Measurements from ENCODE around the gene GNA15.

GNA15 gene

DNA sequence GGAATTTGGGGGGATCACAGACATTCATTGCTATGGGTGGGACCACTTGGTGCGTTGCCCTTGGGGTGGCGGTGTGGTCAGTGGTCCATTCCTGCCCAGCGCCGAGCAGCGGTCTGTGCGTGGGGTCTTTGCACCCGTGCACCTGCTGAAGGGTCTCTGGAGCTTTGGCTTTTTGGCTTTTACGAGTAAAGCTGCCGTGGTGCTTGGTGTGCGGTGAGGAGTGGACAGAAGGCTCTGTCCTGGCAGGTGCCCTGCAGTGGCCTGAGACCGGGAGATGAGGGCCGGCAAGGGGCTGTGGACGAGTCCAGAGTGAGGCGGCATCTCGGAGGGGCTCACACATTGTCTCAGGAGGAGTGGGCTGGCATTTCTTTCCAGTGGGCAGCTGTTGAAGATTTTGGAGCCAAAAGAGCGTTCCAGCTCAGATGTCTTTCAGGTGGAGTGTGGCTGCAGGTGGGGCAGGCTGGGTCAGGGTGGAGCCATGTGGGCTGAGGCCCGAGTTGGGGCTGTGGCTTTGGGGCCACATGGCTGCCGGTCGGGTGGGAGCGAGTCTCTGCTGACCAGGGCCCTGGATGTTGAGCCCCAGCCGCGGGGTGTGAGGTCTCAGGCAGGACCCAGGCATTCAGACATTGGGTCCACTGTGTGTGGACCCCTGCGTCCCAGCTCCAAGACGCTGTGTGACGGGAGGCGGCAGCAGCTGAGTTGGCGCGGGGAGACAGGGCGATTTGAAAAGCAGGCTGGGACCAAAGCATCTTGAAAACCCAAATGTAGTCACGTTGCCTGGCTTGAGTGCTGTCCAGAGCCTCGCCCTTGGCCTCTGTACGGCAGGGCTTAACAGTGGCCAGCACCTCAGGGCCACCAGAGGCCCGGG lies 30.0 kb upstream of the GNA15 start:
- DNase-seq: no peak
- intact Hi-C loops (cut with DNase I): loop anchor here (10.0 kb wide), 2 partner anchors 151 to 221 kb away; no protein-coding TSS in a partner anchor

DNA sequence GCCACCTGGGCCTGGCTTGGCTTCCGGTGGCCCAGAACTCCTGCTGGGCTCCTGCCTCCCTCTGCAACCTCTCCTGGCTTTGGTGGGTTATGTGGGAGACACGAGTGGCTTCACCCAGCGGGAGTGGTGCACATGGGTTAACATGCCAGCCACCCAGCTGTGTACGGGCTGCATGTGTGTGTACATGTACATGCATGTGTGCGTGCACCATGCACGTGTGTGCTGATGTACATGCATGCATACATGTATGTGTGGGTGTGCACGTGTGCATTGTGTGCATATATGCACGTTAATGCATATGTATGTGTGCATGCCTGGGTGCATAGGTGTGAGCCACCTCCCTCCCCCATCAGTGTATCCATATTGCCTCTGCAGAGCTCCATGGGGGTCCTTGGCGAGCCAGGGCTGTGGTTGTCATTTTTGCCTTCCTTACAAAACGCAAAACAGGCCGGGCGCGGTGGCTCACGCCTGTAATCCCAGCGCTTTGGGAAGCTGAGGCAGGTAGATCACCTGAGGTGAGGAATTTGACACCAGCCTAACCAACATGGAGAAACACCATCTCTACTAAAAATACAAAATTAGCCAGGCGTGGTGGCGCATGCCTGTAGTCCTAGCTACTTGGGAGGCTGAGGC lies 29.2 kb upstream of the GNA15 start:
- no peak for DNase-seq
- intact Hi-C loops (cut with DNase I): loop anchor here (10.0 kb wide), 2 partner anchors 152 to 222 kb away; no protein-coding TSS in a partner anchor

- intact Hi-C loops (cut with DNase I): loop anchor here (10.0 kb wide), 2 partner anchors 153 to 223 kb away; no protein-coding TSS in a partner anchor
- peak in 1 of 10 donors; percentile 71 for DNase-seq
These were observed 28.2 kb upstream of the GNA15 start for GRCh38 chr19:3107658-3108057.

DNA sequence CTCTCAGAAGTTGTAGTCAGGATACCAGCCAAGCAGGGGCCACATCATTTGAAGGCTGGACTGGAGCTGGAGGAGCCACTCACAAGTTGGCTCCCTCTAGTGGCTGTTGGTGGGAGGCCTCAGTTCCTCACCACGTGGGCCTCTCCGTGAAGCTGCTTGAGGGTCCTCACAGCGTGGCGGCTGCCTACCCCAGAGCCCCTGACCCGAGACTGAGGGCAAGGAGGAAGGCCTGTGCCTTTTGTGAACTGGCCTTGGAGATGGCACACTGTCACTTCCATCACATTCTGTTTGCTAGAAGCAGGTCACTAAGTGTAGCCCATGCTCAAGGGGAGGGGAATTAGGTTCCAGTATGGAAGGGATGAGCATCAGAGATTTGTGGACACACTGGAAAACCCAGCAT lies 27.1 kb upstream of the GNA15 start:
- peak in 5 of 10 donors; percentile 36 to 92 (median 49) for DNase-seq
- intact Hi-C loops (cut with DNase I): loop anchor here (10.0 kb wide), 2 partner anchors 154 to 224 kb away; no protein-coding TSS in a partner anchor

- peak in 1 of 10 donors; percentile 67 for DNase-seq
- intact Hi-C loops (cut with DNase I): loop anchor here (10.0 kb wide), 2 partner anchors 155 to 225 kb away; no protein-coding TSS in a partner anchor
These were observed 26.3 kb upstream of the GNA15 start for GRCh38 chr19:3109491-3109890.

DNA sequence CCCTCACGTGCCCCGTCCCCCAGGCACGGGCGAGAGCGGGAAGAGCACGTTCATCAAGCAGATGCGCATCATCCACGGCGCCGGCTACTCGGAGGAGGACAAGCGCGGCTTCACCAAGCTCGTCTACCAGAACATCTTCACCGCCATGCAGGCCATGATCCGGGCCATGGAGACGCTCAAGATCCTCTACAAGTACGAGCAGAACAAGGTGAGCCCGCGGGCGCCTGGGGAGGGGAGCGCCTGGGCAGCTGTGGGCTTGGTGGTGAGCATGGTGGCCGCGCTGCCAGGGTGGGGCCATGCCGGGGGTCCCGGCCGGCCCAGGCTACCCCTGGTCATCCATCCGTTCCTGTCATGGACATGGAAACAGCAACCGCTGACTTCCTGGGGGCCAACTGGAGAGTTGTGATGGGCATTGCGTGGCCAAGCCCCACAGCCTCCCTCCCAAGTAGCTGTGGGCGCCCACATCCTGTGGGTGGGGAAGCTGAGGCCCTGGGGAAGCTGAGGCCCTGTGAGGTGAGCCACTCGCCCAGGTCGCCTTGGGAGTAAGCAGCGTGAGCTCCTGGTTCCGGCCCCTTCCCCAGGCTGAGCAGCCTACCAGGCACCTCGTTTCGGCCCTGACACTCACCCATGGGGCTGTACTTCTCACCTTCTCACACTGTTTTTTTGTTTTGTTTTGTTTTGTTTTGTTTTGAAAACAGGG lies 25.6 kb upstream of the GNA15 start:
- peak in 1 of 10 donors; percentile 73 for DNase-seq
- intact Hi-C loops (cut with DNase I): no loop called here

DNA sequence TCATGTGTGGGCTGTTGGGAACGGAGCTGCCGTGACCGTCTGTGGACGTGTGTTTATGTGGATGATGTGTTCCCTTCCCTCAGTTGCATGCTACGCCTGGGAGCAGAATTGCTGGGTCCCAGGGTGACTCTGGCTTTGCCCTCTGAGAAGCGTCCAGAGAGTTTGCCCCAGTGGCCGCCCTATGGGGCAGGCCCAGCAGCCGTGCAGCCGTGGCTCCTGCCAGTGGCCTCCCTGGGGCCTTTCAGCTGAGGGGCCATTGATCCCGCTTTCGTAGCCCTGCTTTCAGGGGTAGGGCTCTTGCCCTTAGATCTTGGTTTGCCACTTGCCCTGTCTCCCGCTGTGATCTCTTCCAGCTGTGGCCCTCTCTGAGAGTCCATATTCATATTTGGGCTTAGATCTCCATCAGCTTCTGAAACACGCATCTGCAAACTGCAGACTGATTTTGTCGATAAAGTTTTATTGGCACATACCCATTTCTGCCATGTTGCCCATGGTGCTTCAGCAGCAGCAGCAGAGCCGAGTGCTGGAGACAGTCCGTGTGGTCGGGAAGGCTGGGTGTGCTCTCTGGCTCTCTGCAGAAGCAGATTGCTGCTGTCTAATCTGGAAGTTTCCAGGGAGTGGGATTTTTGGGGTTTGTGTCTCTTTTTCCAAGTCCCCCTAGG lies 24.1 kb upstream of the GNA15 start:
- peak in 1 of 10 donors; percentile 74 for DNase-seq
- intact Hi-C loops (cut with DNase I): no loop called here

GRCh38 chr19:3112375-3113099 lies 23.3 kb upstream of the GNA15 start:
- intact Hi-C loops (cut with DNase I): no loop called here

GRCh38 chr19:3113100-3114017 lies 22.5 kb upstream of the GNA15 start:
- peak in 1 of 10 donors; percentile 75 for DNase-seq
- intact Hi-C loops (cut with DNase I): no loop called here

More at GRCh38 chr19:3112375-3113099, 23.3 kb upstream of the GNA15 start:
- peak in 1 of 10 donors; percentile 70 for DNase-seq

DNA sequence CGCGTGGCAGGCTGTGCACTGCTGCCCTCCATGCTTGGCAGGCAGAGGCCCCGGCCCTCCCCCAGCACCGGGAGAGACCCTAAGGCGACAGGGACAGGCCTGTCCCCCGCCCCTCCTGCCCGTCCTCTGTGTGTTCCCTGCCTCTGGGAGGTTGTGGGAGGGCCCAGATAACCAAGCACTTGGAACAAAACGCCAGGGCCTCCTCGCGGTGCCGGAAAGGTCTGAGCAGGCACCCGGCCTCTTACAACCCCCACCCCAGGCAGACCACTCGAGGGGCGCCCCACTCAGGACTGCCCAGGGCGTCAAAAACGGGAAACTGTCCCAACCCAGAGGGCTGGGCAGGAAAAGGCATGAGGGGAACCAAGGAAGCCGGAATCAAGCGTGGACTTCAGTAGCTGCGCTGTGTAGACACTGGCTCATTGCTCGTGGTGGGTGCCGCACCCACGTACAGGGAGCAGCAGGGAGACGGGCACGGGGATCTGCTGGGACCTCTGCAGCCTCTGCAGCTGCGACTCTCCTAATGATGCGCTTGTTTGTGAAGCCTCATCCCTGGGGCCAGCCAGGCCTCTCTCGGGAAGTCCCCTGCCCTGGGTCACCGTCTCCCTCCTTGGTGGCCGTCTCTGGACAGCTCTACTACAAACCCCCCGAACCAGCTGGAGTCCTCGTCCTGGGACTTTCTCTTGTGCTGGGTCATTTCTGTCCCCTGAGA lies 21.7 kb upstream of the GNA15 start:
- intact Hi-C loops (cut with DNase I): no loop called here
- peak in 1 of 10 donors; percentile 76 for DNase-seq

GRCh38 chr19:3114811-3115210 lies 21.0 kb upstream of the GNA15 start:
- DNase-seq: peak in 1 of 10 donors; percentile 81
- intact Hi-C loops (cut with DNase I): no loop called here

GRCh38 chr19:3115411-3115810 lies 20.4 kb upstream of the GNA15 start:
- intact Hi-C loops (cut with DNase I): no loop called here
- peak in 1 of 10 donors; percentile 62 for DNase-seq

DNA sequence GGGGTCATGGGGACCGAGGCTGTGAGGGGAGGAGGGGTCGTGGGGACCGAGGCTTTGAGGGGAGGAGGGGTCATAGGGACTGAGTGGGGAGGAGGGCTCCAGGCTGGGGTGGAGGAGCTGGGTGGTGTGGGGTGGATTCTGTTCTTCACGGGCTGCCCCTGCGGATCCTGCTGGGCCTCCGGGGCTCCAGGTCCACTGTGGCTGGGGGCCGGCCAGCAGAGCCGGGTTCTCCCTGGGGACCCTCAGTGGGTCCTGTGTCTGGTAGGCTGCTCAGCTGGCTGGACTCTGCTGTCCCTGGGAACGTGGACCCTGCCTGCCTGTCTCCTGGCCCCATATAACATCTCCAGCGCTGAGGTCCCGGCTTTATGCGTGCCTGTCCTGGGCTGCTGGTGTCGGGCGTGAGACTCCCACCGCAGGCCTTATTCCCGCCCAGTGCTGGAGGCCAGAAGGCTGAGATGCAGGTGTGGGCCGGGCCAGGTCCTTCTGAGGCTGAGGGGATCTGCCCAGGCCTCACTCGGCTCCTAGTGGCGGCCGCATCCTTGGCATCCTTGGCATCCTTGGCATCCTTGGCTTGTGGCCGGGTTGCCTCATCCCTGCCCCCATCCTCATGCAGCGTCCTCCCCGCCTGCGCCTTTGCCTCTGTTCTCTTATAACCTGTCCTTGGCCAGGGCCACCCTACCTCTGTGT lies 19.8 kb upstream of the GNA15 start:
- DNase-seq: peak in 1 of 10 donors; percentile 76
- intact Hi-C loops (cut with DNase I): no loop called here

GRCh38 chr19:3116621-3117020 lies 19.2 kb upstream of the GNA15 start:
- intact Hi-C loops (cut with DNase I): no loop called here
- peak in 1 of 10 donors; percentile 66 for DNase-seq

DNA sequence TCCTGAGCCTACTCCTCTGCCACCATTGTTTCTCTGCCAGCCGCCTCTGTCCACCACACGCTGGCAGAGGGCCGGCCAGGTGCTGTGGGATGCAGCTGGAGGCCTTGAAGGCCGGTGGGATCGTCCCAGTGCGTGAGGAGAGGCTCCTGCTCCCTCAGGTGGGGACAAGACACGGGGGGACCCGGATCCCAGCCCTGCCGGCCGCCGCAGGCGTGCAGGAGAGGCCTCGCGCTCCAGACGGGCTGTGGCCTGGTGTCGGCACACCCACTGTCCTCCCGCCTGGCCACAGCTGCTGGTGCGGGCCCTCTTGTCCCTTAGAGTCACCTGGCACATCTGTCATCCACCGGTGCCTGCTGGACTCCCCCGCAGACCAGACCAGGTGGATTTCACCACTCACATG lies 18.1 kb upstream of the GNA15 start:
- DNase-seq: peak in 1 of 10 donors; percentile 74
- intact Hi-C loops (cut with DNase I): no loop called here

GRCh38 chr19:3118232-3119070 lies 17.4 kb upstream of the GNA15 start:
- intact Hi-C loops (cut with DNase I): no loop called here
- peak in 2 of 10 donors; percentile 49 to 75 for DNase-seq
